GM19351 (cell line): ENCODE results near the gene HBEGF.
"Not testable (repeated sequence)": the region's sequence is repeated elsewhere in the genome, so short reads cannot be mapped to it uniquely, and the experiment has no call there.

Experiments
- ATAC-seq: cut with Tn5 transposase; IDR thresholded peaks from one replicate; pipeline ENCODE4 v1.9.1; 2021; ENCODE audit warnings: mild to moderate bottlenecking, moderate library complexity; ENCODE audit not compliant: unreplicated experiment

The HBEGF gene

DNA sequence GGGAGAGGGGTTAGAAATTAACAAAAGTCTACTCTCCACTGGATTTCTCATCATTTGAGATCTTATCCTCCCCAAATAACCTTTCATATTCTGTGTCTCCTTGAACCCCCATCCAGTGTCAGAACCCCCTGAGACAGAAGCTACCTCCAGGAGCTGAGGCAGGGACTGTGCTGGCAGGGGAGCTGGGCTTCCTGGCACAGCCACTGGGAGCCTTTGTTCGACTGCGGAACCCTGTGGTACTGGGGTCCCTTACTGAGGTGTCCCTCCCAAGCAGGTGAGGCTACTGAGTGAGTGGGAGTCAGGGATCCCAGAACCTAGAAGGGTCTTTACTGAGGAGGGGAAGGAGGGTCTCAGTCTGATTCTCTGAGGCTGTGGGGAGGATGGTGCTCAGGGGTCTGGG lies 15.5 kb upstream of the HBEGF start:
- no peak for ATAC-seq

DNA sequence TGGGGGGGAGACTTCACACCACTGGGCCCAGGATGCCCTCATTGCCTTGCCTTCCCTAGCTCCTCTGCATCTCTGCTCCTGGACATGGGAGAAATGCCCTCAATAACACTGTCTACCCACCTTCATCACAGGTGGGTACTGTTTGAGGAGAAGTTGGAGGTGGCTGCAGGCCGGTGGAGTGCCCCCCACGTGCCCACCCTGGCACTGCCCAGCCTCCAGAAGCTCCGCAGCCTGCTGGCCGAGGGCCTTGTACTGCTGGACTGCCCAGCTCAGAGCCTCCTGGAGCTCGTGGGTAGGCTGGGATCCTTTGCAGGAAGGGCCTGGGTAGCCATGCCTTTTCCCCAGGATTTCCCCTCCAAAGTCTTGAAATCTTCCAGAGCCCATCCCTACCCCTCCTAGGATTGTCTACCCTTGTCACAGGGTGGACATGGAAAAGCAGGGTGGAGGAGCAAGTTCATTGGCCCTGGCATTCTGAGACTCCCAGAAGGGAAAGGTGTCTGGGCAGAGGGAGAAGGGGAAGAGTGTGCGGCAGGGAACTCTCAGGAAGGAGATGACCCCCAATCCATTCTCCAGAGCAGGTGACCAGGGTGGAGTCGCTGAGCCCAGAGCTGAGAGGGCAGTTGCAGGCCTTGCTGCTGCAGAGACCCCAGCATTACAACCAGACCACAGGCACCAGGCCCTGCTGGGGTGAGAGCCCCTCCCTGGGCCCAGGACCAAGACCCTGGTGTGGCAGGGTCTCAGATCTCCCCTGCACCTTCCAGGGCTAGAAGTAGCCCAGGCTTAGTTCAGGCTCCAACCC lies 14.5 kb upstream of the HBEGF start:
- ATAC-seq: no peak

DNA sequence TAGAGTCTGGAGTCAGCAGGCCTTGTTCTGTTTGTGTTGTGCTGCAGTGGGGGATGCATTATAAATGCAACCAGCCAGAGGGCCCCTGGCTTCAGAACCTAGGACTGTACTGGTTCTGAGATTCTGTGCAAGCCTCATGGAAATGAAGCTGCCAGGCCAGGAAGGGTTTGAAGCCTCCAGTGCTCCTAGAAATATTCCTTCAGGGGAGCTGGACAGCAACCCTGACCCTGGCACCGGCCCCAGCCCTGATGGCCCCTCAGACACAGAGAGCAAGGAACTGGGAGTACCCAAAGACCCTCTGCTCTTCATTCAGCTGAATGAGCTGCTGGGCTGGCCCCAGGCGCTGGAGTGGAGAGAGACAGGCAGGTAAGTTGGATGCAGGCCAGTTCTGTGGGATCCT lies 13.7 kb upstream of the HBEGF start, which contains the start of gene SLC4A9:
Gene SLC4A9 (plus strand): TSS at position 94 of the 400 bp plus-strand sequence. CDS start 43 bp downstream, at position 137.
- no peak for ATAC-seq

DNA sequence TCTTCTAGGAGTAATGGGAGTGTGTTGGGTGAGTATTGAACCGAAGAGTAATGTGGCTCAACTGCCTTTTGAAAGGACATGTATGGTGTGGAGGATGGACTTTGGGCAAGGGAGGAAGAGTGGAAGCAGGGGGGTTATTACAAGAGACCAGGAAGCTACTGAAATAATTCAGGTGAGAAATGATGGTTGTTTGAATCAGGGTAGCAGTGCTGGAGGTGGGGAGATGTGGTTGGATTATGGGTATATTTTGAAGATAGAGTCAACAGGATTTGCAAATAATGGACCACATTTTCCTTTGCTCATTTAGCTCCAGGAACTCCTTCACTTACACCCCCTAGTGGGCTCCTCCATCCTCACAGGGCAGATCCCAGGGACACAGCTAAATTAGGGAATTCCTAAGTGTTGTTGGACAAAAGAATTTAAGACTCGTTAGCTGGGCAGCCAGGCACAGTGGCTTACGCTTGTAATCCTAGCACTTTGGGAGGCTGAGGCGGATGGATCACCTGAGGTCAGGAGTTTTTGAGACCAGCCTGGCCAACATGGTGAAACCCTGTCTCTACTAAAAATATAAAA lies 12.4 kb upstream of the HBEGF start:
- ATAC-seq: no peak

DNA sequence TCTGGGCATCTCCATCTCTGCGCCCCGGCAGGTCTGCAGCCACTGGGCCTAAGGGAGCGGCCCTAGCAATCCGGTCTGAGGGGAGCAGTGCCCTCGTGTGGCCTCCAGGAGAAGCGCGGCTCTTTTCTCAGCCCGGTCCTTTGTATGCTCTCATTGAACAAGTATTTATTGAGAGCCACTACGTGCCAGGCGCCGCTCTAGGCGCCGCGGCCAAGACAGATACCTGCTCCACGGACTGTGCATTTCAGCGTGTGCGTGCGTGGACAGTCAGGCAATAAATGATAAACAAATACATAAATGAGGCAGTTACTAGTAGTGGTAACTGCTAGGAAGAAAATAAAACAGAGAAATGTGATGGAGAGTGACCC lies 11.3 kb upstream of the HBEGF start:
- peak; percentile 96 for ATAC-seq

DNA sequence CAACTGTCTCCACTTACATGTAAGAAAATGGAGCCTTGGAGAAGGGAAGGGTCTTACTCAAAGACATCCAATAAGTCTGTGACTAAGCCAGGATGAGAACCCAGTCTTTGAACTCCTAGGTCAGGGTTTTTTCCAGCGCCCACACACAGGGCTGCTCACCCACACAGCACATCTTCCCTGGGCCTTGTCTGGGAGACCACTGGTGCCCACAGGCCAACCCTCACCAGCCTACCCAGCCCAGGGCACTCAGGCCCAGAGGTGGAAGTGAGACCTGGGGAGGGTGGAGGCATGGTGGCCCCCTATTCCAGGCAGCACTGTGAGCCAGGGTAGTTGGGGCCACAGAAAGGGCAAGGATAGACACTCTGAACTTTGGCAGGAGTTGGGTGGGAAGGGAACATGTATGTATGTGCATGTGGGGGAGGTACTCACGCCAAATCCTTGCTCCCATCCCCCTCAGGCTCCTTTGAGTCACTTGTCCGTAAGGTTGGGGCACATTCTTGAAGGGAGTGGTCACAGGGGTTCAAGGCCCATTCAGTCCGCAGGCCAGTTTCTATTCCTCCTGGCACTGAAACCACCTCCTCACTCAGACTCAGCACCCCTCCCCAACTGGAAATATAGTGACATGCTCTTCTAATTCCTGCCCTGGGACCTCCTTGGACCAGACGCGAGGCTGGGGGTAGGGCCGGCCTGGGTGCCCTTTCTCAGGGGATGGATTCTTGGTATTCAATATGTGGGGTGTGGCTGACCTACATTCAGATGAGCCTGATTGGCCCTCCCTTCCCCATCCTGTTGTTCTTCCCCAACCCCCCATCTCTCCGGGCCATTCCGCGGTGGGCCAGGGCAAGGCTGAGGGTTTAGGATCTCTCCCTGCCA lies 10.7 kb upstream of the HBEGF start:
- peak; percentile 34 for ATAC-seq

DNA sequence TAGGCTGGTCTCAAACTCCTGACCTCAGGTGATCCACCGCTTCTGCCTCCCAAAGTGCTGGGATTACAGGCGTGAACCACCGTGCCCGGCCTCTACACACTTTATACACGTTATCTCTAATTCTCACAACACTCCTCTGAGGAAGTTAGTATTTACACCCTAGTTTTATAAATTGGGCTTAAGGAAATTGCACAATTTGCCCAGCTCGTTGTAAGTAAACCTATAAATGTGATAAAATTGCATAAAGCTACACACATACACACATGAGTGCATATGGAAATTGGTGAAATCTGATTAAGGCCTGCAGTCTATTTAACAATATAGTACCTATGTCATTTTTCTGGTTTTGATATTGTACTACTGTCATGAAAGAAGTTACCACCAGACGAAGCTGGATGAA lies 9.1 kb upstream of the HBEGF start:
- ATAC-seq: no peak

DNA sequence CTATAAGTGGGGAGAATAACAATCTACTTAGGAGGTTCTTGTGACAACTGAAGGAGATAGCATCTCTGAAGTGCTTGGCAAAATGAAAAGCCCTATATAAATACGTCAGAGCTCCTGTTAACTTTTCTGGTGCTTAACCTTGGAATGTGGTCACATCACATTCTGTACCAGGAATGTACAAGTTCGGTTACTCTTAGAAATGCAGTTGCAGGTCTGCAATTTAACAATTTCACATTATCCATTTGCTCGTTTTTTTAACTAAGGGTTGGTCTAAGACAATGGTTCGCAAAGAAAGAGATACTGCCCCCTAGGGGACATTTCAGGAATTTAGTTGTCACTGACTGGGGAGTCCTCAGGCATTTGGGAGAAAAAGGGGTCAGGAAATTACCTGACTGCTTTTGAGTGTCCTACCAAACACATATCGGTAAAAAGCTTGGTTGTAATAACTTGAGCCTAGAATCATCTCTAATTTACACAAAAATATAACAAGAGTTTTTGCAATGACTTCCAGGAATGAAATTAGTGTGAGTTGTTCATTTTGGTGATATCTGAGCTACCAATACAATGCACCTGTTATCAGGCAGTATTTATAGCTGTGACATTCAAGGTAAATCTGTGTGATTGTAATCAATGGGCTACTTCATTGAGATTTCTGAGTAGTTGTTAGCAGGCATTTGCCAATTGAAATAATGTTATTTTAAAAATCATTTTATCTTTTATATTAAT lies 5.4 kb upstream of the HBEGF start:
- ATAC-seq: no peak

DNA sequence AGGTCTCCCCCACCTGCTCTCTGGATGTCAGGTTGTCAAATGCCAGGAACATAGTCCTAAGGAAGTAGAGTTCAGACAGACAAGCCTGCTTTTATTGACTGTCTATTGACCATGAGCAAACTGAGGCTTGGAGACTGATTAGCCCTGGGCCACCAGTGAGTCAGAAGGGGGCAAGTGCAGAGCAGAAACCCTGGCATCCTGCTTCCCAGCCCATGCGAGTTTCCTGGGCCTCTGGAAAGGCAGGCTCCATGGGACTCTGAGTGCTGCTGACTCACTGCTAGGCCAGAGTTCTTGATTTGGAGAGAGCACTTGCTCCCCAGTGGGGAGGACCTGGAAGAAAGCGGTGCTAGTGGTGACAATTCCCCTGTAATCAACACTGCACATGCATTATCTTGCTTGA lies 2.8 kb upstream of the HBEGF start:
- ATAC-seq: no peak

DNA sequence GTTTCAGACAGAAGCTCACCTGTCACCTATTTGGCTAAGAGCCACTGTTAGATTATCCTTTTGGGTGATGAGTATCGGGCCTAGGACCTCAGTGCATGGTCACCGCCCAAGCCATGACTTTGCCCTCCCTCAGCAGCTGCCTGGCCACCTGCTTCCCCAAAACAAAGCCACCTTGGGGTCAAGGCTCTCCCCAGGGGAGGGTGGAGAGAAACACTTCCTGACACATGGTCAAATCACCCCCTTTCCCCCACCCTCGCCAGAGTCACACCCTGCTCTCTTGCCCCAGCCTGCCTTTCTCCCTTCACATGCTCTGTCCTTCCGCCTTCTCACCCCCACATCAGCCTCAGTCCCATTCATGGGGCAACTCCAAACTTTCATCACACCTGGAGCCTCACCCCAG lies 1.7 kb upstream of the HBEGF start:
- no peak for ATAC-seq

DNA sequence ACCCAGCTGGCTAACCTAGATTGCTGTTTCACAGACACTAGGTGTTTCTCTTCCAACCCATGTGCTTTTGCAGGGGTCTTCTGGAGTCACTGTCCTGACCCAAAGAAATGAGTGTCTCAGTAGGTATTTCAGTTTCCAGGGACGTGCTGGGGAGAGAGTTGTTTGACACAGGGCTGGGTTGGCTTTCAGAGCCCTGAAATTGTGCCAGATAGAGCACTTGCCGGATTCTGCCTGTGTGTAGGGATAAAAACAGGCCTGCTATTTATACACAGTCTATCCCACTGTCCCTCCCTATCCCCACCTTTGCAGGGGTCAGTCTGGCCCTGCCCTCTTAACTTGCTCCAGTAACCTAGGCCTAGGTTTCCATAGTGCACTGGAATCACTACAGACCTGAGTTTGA lies 957 bp upstream of the HBEGF start:
- ATAC-seq: no peak

DNA sequence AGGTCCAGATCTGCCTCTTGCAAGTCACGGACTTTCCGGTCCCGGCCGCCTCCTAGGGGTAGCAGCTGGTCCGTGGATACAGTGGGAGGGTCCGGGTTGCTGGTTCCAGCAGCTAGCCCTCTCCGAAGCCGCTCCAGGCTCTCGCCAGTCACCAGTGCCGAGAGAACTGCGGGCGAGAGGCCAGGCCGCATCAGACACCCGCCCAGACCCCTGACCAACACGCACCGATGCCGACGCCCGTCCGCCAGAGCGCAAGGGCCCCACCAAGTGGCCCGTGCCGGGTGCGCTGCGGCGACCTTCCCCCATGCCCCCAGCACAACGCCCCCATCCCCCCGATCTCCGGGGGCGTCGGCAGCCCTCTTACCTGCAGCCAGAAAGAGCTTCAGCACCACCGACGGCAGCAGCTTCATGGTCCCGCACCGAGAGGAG lies 470 bp downstream of the HBEGF start:
- no peak for ATAC-seq

DNA sequence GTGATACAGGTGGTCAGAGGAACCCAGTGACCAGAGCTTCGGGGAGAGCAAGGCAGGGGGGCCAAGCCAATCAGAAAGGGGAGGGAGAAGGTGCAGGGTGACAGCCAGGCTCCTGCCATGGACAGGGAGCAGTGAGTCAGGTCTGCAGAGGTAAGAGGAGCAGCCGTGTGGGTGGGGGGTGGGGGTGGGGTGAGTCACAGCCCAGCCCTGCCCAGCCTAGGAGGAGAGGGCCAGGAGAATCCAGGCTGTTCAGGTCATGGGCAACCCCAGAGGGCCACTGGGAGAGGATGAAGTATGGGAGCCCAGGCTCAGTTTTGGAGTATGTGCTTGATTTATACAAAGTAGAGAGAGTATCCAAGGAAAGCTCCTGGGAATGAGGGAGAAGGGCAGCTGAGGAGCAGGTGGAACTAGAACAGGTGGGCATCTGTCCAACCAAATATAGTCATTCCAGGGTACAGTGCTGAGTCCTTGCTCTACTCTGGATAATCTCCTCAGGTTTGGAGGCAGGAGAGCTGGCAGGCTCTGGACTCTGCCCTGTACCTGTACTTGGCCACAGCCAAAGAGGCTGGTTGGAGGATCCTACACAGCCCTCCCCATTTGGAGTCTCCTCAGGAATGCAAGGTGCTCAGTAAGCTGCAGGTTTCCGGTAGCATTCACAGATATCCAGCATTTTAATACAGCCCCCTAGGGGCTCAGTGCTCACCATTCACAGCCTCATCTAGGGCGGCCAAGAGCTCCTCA lies 1.6 kb downstream of the HBEGF start:
- ATAC-seq: no peak

DNA sequence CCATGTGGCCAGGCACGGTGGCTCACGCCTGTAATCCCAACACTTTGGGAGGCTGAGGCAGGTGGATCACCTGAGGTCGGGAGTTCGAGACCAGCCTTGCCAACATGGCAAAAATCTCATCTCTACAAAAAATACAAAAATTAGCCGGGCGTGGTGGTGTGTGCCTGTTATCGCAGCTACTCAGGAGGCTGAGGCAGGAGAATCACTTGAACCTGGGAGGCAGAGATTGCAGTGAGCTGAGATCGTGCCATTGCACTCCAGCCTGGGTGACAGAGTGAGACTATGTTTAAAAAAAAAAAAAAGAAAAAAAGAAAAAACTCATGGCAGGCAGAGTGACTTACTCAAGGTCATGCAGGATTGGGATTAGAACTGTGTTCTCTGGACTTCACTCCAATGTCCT lies 2.6 kb downstream of the HBEGF start:
- not testable (repeated sequence) for ATAC-seq

DNA sequence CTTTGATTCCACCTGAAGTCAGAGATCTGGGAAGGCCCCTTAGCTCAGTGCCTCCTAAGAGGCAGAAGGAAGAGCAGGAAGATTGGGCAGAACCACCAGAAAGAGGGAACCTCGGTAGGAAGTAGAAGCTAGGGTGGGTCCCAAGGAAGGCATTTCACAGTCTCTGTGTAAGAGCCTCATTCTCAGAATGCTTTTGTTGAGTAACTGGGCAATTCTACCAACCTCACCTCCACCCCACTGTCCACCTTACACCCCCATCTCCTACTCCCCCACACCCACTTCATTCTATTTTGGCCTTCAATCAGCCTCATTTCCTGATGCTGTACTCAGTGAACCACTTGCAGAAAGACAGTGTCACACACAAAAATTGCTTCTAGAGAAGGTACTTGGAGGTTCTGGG lies 3.5 kb downstream of the HBEGF start:
- ATAC-seq: no peak

DNA sequence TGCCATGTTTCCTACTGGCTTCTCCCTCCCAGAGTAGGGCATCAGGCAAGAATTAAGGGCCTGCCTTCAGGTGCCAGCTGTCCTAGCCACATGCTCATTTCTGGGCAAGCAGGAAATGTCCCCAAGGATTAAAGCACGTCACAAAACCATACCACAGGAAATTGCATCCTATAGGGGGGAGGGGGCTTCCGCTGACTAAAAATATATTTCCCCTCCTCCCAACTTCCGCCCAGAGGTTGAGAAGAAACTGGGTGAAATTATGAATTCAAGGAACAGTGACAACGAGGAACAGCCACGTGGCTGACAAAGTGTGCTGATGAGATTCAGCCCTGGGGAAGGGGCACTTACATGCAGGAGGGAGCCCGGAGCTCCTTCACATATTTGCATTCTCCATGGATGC lies 4.1 kb downstream of the HBEGF start:
- ATAC-seq: no peak

DNA sequence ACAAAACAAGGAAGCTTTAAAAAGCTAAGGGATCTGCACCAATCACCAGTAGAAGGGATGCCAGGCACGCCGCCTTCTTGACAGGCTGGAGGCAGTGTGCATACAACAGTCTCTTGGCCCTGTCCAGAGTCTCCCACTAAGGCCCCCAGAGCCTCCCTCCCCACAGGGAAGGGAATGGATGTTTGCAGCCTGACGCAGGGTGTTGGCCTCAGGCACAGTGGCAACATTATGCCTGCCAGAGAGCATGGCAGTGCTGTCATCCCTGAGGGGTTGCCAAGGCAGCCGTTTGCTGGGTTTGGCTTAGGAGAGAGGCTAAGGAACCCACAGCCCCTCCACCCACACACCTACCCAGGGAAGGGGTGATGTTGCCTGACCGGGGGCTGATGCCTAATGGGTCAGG lies 4.8 kb downstream of the HBEGF start:
- no peak for ATAC-seq

DNA sequence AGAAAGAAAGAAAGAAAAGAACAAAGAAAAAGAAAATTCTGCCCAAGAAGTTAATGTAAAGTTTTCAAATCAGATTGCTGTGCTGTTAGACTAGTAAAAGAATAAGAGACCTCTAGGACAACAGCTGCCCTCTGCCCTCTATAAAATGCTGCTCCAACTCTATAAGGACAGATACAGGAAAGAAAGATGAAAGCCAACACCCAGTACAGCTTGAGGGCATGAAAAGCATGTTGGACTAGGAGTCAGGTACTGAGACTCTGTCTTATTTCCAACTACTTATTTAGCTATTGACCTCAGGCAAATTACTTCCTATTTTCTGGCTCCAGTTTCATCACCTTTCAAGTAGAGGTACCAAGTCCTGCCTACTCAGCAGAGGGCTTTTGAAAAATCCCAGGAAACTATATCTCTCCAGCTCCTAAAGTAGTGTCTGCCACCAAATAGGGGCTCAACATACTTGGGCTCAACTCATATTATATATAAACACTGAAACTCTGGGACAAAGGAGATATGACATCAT lies 5.7 kb downstream of the HBEGF start:
- no peak for ATAC-seq

DNA sequence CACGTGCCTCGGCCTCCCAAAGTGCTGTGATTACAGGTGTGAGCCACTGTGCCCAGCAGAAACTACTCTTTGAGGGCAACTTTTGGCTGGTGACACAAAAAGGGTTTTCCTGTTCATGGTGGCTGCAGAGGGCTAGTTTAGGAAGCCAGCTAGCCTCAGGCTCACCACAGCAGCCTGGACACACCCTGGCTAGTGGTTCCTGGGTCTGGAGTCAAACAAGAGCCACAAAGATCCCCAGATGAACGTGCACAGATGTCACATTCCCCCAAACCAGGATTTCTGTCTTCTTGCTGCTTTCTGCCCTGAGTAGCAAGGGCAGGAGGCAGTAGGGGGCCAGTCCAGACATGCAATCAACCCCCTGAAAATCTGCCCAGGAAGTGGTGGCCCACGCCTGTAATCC lies 6.8 kb downstream of the HBEGF start:
- no peak for ATAC-seq

DNA sequence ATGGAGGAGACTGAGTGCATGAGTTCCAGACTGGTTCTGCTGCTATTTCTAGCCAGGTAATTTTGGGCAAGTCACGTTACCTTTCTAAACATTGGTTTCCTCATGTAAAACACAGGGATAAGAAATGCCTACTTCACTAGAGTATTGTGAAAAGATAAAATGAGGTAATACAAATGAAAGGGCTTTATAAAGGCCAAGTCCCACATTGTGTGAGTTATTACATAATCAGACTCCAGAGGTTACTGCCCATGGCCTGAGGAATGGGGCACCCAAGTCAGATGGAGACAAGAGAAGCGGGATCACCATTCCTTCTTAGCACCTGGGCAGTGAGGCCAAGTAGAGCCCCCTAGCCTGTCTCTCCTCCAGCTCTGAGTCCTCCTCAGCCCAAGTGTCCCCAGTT lies 7.5 kb downstream of the HBEGF start:
- no peak for ATAC-seq
